A673 (cell line): Measurements from ENCODE around the gene AMBRA1. TPM values are rescaled to one million over a fixed set of nuclear protein-coding genes. Genes with fewer than 3 reads are reported as not detected.

Source experiments
- BruUV-seq: library from RNA; stranded (reverse); fragments of 400-500 nt; replicated peaks from 2 replicates; lab custom pipeline; 2021; lab: Mats Ljungman, UMichigan
- CTCF ChIA-PET: fragments of 300-600 bp; sonication (Branson Sonifier 250); formaldehyde crosslinking; loops from one replicate; lab custom pipeline; 2022; ENCODE audit warnings: antibody characterized with exemption; lab: Charles Lee
- POLR2A ChIA-PET: fragments of 300-600 bp; sonication (Branson Sonifier 250); formaldehyde crosslinking; loops from one replicate; lab custom pipeline; 2022; ENCODE audit warnings: antibody characterized with exemption; ENCODE audit not compliant: low non-redundant PET; lab: Charles Lee
- DNase-seq: peaks from one replicate; pipeline ENCODE4 v3.0.0-alpha.2; 2015; ENCODE audit warnings: low spot score
- H3K27ac ChIP-seq: fragments of 200-600 bp; sonication (generic); 2 replicates; pipeline ENCODE4 v1.5.1; 2016; ENCODE audit warnings: mixed run types, low read depth, mild to moderate bottlenecking, mixed read lengths, antibody characterized with exemption, low read length; ENCODE audit not compliant: poor library complexity, severe bottlenecking
- H3K27me3 ChIP-seq: fragments of 200-600 bp; sonication (generic); replicated peaks from 2 replicates; pipeline ENCODE4 v1.6.1; 2017; ENCODE audit warnings: mixed run types, low read depth, mild to moderate bottlenecking, mixed read lengths, antibody characterized with exemption, low read length; ENCODE audit not compliant: insufficient read depth, poor library complexity
- H3K36me3 ChIP-seq: fragments of 200-600 bp; sonication (generic); 2 replicates; pipeline ENCODE4 v1.6.1; 2016; ENCODE audit warnings: mixed run types, mild to moderate bottlenecking, mixed read lengths, antibody characterized with exemption, low read length; ENCODE audit not compliant: insufficient read depth, poor library complexity, severe bottlenecking
- H3K4me1 ChIP-seq: fragments of 200-600 bp; sonication (generic); 2 replicates; pipeline ENCODE4 v1.6.1; 2017; ENCODE audit warnings: mixed run types, mild to moderate bottlenecking, mixed read lengths, antibody characterized with exemption, low read length; ENCODE audit not compliant: insufficient read depth, poor library complexity, severe bottlenecking
- H3K4me3 ChIP-seq: fragments of 200-600 bp; sonication (generic); 2 replicates; pipeline ENCODE4 v1.5.1; 2016; ENCODE audit warnings: low read depth, mixed run types, mild to moderate bottlenecking, mixed read lengths, low read length; ENCODE audit not compliant: poor library complexity, severe bottlenecking
- H3K9me3 ChIP-seq: fragments of 200-600 bp; sonication (generic); 2 replicates; pipeline ENCODE4 v1.6.1; 2016; ENCODE audit warnings: mixed run types, low read depth, mild to moderate bottlenecking, mixed read lengths, antibody characterized with exemption, low read length; ENCODE audit not compliant: poor library complexity, severe bottlenecking
- CTCF ChIP-seq: fragments of 300-800, 200-600 bp; sonication (generic); conservative IDR thresholded peaks from 2 replicates; pipeline ENCODE4 v1.5.1; 2017; ENCODE audit warnings: low read depth, mild to moderate bottlenecking, antibody characterized with exemption, low read length, moderate library complexity, mixed read lengths
- EZH2 ChIP-seq: fragments of 200-600 bp; sonication (generic); IDR thresholded peaks from 2 replicates; pipeline ENCODE4 v1.6.1; 2017; ENCODE audit warnings: borderline replicate concordance, low read depth, mild to moderate bottlenecking, mixed read lengths, antibody characterized with exemption, low read length; ENCODE audit not compliant: poor library complexity, severe bottlenecking
- intact Hi-C: fragments of 100-400 bp; cut with micrococcal nuclease; formaldehyde crosslinking; loops from one replicate; pipeline ENCODE4 v1.10.0; 2022; ENCODE audit not compliant: unreplicated experiment
- total RNA-seq: library from RNA; stranded (reverse); gene quantifications from 2 replicates; pipeline ENCODE4 v1.2.3, GENCODE V29; 2021

The AMBRA1 gene
- total RNA-seq, 1 experiment from 2014 or later: 78.1 TPM

DNA sequence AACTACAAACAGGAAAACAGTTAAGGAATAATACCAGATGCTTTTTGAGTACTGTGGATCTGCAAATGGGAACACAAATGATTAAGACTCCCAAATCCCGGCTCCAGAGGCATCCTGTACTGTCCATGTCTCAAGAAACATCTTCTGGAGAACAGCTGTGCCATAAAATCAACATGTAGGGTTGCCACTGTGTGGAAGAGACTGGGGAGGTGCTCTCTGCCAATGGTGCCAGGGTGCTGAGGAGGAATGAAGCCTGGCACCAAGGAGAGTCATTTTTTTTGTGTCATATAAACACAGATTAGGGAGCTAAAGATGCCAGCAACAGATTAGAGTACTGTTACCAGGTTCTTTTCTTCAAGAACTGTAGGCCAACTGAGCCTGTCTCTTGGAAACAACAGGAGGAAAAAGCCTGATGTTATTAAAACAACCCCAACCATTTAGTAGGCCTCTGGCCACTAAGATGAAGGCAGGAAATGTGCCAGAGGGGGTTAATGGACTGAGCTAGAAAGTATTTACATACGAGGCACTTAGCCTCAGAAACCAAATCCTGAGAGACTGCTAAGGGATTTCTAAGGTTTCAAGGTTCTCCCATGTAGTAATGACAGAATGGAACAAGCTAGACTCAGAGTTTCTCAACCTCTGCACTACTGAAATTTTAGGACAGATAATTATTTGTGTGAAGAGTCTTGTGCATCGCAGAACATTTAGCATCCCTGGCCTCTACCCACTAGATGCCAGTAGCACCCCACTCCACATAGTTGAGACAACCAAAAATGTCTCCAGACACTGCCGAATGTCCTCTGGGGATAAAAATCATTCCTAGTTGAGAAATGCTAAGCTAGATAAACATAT lies 147.7 kb downstream of the AMBRA1 start:
- intact Hi-C loops: no loop called here
- Histone ChIP-seq H3K9me3 (no peaks in the 10 kb centered on the region), H3K4me1 (peaks cover 11% of the 10 kb centered on the region), H3K36me3 (peaks cover 3% of the 10 kb centered on the region), H3K27ac (no peak overlapping the region), H3K4me3 (no peak overlapping the region), H3K27me3 (no peaks in the 10 kb centered on the region)
- TF ChIP-seq CTCF: peak; percentile 38
- TF ChIP-seq EZH2: no peak
- DNase-seq: peak; percentile 67
- no TSS peak for BruUV-seq
- CTCF ChIA-PET: interaction anchor here (0.5 to 1.3 kb wide), 3 partner anchors 16 to 209 kb away, joined by 3 to 25 read pairs (median 3); no protein-coding TSS in a partner anchor
- POLR2A ChIA-PET: no interaction called here

- Histone ChIP-seq H3K9me3 (no peaks in the 10 kb centered on the region), H3K4me1 (peaks cover 10% of the 10 kb centered on the region), H3K27me3 (no peaks in the 10 kb centered on the region), H3K27ac (no peak overlapping the region), H3K4me3 (no peak overlapping the region), H3K36me3 (peaks cover 3% of the 10 kb centered on the region)
- intact Hi-C loops: no loop called here
- no peak for DNase-seq
- ChIA-PET CTCF (interaction anchor here (1.3 kb wide), 1 partner anchor 84 kb away, joined by 3 read pairs; no protein-coding TSS in a partner anchor), POLR2A (no interaction called here)
- TF ChIP-seq CTCF: no peak
- no TSS peak for BruUV-seq
These were observed 148.5 kb downstream of the AMBRA1 start for GRCh38 chr11:46445192-46445919.

- intact Hi-C loops: no loop called here
- H3K27ac ChIP-seq: no peak overlapping the region
- TF ChIP-seq EZH2 (no peak), CTCF (no peak)
These were observed 149.5 kb downstream of the AMBRA1 start for GRCh38 chr11:46444305-46444704.

More at GRCh38 chr11:46444305-46444704, 149.5 kb downstream of the AMBRA1 start:
- H3K4me1 ChIP-seq: peaks cover 10% of the 10 kb centered on the region
- peaks cover 3% of the 10 kb centered on the region for H3K36me3 ChIP-seq
- no TSS peak for BruUV-seq
- H3K4me3 ChIP-seq: no peak overlapping the region
- ChIA-PET CTCF (no interaction called here), POLR2A (no interaction called here)
- no peaks in the 10 kb centered on the region for H3K27me3 ChIP-seq
- DNase-seq: no peak
- no peaks in the 10 kb centered on the region for H3K9me3 ChIP-seq
